ENCODE results near the gene SLC6A3.
A peak's percentile ranks its signal among the peaks of the same experiment; 100 is the strongest.

The SLC6A3 gene

GRCh38 chr5:1390861-1391600 lies 54.2 kb downstream of the SLC6A3 start:
- H3K4me3 ChIP-seq (replicated peaks in 1 of 2; ENCODE audit: low read depth in 2 of 2, low read length in 2 of 2), result no peak overlapping the region
- no peak for TF ChIP-seq CTCF (IDR thresholded peaks at IDR 0.05; ENCODE audit: low read depth, low read length)
- DNase-seq (ENCODE audit: low read depth in 2 of 2), result no peak

GRCh38 chr5:1390333-1390732 lies 54.9 kb downstream of the SLC6A3 start:
- no peak for DNase-seq (ENCODE audit: low read depth in 2 of 2)
- H3K4me3 ChIP-seq (replicated peaks in 1 of 2; ENCODE audit: low read depth in 2 of 2, low read length in 2 of 2), result no peak overlapping the region
- no peak for TF ChIP-seq CTCF (IDR thresholded peaks at IDR 0.05; ENCODE audit: low read depth, low read length)

GRCh38 chr5:1388383-1388967 lies 56.8 kb downstream of the SLC6A3 start:
- no peak for DNase-seq (ENCODE audit: low read depth in 2 of 2)
- H3K4me3 ChIP-seq (replicated peaks in 1 of 2; ENCODE audit: low read depth in 2 of 2, low read length in 2 of 2), result no peak overlapping the region
- no peak for TF ChIP-seq CTCF (IDR thresholded peaks at IDR 0.05; ENCODE audit: low read depth, low read length)

GRCh38 chr5:1387876-1388275 lies 57.4 kb downstream of the SLC6A3 start:
- TF ChIP-seq CTCF (IDR thresholded peaks at IDR 0.05; ENCODE audit: low read depth, low read length), result no peak
- no peak for DNase-seq (ENCODE audit: low read depth in 2 of 2)
- no peak overlapping the region for H3K4me3 ChIP-seq (replicated peaks in 1 of 2; ENCODE audit: low read depth in 2 of 2, low read length in 2 of 2)

- no peak for DNase-seq (ENCODE audit: low read depth in 2 of 2)
- TF ChIP-seq CTCF (IDR thresholded peaks at IDR 0.05; ENCODE audit: low read depth, low read length), result no peak
- H3K4me3 ChIP-seq (replicated peaks in 1 of 2; ENCODE audit: low read depth in 2 of 2, low read length in 2 of 2), result no peak overlapping the region
Measured at GRCh38 chr5:1387059-1387755, 58.0 kb downstream of the SLC6A3 start.

GRCh38 chr5:1386274-1386717 lies 58.9 kb downstream of the SLC6A3 start:
- H3K4me3 ChIP-seq (replicated peaks in 1 of 2; ENCODE audit: low read depth in 2 of 2, low read length in 2 of 2), result peak overlapping the region; percentile 54 to 62
- TF ChIP-seq CTCF (IDR thresholded peaks at IDR 0.05; ENCODE audit: low read depth, low read length), result no peak
- peak; percentile 36 to 45 for DNase-seq (ENCODE audit: low read depth in 2 of 2)

Measured in cardiac fibroblast (primary cell).